Panc1 (cell line): ENCODE results near the gene ZDHHC9.

ENCODE experiments used
- CTCF ChIP-seq: fragments of 450-650 bp; IDR thresholded peaks from 2 replicates; pipeline ENCODE4 v1.5.1; 2017; ENCODE audit warnings: mild to moderate bottlenecking
- POLR2AphosphoS5 ChIP-seq: IDR thresholded peaks from 2 replicates; pipeline ENCODE4 v1.6.1; 2012; ENCODE audit warnings: mild to moderate bottlenecking, low read depth, low read length, moderate library complexity
- SIN3A ChIP-seq: IDR thresholded peaks from 2 replicates; pipeline ENCODE4 v1.6.1; 2012; ENCODE audit warnings: low read depth, mild to moderate bottlenecking, low read length, moderate library complexity, borderline replicate concordance; ENCODE audit not compliant: insufficient read depth
- TF ChIP-seq, protein P1 (sequence below), 2 experiments: IDR thresholded peaks; 2 replicates each; pipeline ENCODE4 v1.6.1; 2011 to 2012; ENCODE audit warnings: low read depth in 2 of 2, control low read depth in 1 of 2, low read length in 1 of 2, mild to moderate bottlenecking in 1 of 2, moderate library complexity in 1 of 2; ENCODE audit not compliant: insufficient read depth in 1 of 2

GRCh38 chrX:129798456-129798855, 45.2 kb downstream of the ZDHHC9 start:
- TF ChIP-seq CTCF = no peak
- TF ChIP-seq, protein P1, sequence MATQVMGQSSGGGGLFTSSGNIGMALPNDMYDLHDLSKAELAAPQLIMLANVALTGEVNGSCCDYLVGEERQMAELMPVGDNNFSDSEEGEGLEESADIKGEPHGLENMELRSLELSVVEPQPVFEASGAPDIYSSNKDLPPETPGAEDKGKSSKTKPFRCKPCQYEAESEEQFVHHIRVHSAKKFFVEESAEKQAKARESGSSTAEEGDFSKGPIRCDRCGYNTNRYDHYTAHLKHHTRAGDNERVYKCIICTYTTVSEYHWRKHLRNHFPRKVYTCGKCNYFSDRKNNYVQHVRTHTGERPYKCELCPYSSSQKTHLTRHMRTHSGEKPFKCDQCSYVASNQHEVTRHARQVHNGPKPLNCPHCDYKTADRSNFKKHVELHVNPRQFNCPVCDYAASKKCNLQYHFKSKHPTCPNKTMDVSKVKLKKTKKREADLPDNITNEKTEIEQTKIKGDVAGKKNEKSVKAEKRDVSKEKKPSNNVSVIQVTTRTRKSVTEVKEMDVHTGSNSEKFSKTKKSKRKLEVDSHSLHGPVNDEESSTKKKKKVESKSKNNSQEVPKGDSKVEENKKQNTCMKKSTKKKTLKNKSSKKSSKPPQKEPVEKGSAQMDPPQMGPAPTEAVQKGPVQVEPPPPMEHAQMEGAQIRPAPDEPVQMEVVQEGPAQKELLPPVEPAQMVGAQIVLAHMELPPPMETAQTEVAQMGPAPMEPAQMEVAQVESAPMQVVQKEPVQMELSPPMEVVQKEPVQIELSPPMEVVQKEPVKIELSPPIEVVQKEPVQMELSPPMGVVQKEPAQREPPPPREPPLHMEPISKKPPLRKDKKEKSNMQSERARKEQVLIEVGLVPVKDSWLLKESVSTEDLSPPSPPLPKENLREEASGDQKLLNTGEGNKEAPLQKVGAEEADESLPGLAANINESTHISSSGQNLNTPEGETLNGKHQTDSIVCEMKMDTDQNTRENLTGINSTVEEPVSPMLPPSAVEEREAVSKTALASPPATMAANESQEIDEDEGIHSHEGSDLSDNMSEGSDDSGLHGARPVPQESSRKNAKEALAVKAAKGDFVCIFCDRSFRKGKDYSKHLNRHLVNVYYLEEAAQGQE (IDR thresholded peaks at IDR 0.05; ENCODE audit: insufficient read depth in 1 of 2, low read depth in 2 of 2, low read length in 1 of 2) = no peak
- TF ChIP-seq POLR2AphosphoS5 = no peak
- no peak for TF ChIP-seq SIN3A
